Measurements from ENCODE around the gene PROCA1.

DNA sequence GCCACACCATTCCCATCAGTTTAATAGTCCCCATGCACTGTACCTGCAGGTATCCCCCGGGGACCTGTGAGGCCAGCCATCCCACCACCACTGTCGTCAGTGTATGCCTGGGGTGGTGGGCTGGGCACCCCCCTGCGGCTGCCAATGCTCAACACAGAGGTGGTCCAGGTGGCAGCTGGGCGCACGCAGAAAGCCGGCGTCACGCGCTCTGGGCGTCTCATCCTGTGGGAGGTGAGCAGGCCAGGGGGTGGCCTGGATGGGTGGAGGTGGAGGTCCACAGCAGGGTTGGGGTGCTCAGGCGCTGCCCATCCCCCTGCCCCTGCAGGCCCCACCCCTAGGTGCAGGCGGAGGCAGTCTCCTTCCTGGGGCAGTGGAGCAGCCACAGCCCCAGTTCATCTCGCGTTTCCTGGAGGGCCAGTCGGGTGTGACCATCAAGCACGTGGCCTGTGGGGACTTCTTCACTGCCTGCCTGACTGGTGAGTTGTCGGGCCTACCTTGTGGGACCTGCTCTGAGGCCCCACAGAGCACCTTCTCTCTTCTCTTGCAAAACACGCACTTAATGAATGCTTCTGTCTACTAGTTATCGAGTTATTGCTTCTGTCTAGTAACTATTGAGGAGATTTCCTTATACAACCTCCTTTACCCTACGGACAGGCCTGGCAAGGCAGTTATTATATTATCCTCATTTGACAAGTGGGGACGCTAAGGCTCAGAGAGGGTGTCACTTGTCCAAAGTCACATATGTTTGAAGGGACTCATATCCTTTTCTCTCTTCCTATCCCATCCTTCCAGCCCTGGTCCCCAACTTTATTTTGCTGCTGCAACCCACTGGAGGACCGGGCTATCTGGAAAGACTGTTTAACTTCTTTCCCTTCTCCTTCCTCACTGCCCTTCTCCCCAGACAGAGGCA lies 26.3 kb upstream of the PROCA1 start:
- TF ChIP-seq GABPA (IDR thresholded peaks at IDR 0.05; ENCODE audit: borderline replicate concordance, insufficient read depth, low read length), result no peak
- TF ChIP-seq, protein P1, sequence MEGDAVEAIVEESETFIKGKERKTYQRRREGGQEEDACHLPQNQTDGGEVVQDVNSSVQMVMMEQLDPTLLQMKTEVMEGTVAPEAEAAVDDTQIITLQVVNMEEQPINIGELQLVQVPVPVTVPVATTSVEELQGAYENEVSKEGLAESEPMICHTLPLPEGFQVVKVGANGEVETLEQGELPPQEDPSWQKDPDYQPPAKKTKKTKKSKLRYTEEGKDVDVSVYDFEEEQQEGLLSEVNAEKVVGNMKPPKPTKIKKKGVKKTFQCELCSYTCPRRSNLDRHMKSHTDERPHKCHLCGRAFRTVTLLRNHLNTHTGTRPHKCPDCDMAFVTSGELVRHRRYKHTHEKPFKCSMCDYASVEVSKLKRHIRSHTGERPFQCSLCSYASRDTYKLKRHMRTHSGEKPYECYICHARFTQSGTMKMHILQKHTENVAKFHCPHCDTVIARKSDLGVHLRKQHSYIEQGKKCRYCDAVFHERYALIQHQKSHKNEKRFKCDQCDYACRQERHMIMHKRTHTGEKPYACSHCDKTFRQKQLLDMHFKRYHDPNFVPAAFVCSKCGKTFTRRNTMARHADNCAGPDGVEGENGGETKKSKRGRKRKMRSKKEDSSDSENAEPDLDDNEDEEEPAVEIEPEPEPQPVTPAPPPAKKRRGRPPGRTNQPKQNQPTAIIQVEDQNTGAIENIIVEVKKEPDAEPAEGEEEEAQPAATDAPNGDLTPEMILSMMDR (IDR thresholded peaks at IDR 0.05; ENCODE audit: control extremely low read depth in 1 of 3, insufficient read depth in 1 of 3, low read depth in 1 of 3, low read length in 3 of 3), result no peak
- TF ChIP-seq TAF1 (IDR thresholded peaks at IDR 0.05; ENCODE audit: low read depth, low read length), result no peak
- TF ChIP-seq POLR2A (IDR thresholded peaks at IDR 0.05; ENCODE audit: control extremely low read depth in 1 of 2, low read depth in 2 of 2, low read length in 2 of 2), result no peak
- TF ChIP-seq RFX5 (IDR thresholded peaks at IDR 0.05; ENCODE audit: borderline replicate concordance, low read depth, low read length), result no peak
- TF ChIP-seq POLR2AphosphoS5 (IDR thresholded peaks at IDR 0.05; ENCODE audit: low read depth, low read length), result no peak
- TF ChIP-seq RNF2 (IDR thresholded peaks at IDR 0.05; ENCODE audit: borderline replicate concordance, low read depth, low read length, missing control alignments, poor library complexity, severe bottlenecking), result no peak
- no peak for TF ChIP-seq GTF2F1 (IDR thresholded peaks at IDR 0.05; ENCODE audit: borderline replicate concordance, low read depth, low read length)
- TF ChIP-seq CBX5 (IDR thresholded peaks at IDR 0.05; ENCODE audit: low read depth, low read length), result no peak
- TF ChIP-seq ZNF274 (IDR thresholded peaks at IDR 0.05; ENCODE audit: borderline replicate concordance, extremely low read depth, low read length), result no peak
- TF ChIP-seq EGR1 (IDR thresholded peaks at IDR 0.05; ENCODE audit: borderline replicate concordance, low read depth, low read length), result no peak
- TF ChIP-seq CREB1 (IDR thresholded peaks at IDR 0.05), result no peak
- no peak for TF ChIP-seq JUN (IDR thresholded peaks at IDR 0.05; ENCODE audit: low read depth, low read length)
